Skin of body (tissue), 2 donors: ENCODE measurements around the gene TPST2. TPM values are rescaled to one million over a fixed set of nuclear protein-coding genes. Genes with fewer than 3 reads are reported as not detected.

Experiments used
- DNase-seq: peaks from one replicate; lab custom pipeline; 2025; lab: John Stamatoyannopoulos, UW
- total RNA-seq: library from RNA; depleted of rRNA; stranded (reverse); fragments of >200 nt; gene quantifications from one replicate; pipeline ENCODE4 v1.2.3, GENCODE V29; 2014

The TPST2 gene
- total RNA-seq, 1 donor from 2014 or later, result 12.9 TPM

DNA sequence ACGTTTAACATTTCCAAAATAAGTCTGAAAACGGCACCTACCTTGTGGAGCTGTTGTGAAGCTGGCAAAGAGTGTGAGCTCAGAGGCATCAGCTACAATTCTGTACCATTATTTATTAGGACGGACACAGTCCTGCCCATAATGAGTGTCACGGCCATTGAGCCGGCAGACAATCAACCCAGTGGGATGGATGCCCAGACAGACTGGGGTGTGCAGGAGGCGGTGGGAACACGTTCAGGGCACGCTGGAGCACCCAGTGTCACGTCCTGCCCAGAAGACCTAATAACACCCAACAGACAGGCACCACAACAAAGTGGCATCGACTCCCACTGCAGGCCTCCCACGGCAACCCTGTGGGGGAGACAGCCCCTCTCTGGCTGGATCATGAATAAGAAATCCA is 34.5 kb downstream of the TPST2 start:
- no peak for DNase-seq

DNA sequence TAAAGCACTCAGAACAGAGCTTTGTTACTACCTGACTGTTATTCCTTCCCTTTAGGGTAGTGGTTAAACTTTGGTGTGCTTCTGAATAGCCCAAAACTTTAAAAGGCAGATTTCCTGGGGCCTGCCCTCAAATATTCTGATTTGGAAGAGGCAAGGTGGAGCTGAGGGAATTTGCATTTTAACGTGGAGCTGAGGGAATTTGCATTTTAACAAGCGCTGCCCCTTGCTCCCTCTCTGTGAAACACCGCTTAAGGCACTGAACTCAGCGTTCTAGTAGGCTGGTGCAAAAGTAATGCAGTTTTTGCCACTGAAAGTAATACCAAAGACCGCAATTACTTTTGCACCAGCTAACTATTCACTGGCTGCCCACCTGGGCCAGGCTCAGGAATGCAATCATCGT is 35.0 kb downstream of the TPST2 start:
- DNase-seq, result no peak

DNA sequence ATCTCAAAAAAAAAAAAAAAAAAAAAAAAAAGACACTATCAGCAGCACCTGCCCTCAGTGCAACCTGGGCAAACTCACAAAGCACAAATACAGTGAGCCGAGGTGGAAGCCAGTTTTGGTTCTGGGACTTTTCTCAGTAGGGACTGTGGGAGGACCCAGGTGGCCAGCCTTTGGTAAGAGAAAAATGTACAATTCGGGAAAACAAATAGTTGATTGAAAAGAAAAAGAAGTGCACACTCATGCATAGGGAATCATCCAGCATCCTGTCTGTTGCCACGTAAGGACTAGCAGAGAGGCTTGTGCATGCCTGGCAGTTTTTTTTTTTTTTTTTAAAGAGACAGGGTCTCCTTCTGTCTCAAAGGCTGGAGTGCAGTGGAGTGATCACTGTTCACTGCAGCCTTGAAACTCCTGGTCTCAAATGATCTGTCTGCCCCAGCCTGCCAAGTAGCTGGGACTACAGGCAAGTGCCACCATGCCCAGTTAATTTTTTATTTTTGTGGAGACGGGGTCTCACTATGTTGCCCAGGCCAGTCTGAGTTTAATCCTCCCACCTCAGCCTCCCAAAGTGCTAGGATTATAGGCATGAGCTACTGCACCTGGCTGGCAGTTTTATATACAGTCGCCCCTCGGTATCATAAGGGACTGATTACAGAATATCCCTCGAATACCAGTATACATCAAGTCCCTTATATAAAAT is 36.7 kb downstream of the TPST2 start:
- no peak for DNase-seq

DNA sequence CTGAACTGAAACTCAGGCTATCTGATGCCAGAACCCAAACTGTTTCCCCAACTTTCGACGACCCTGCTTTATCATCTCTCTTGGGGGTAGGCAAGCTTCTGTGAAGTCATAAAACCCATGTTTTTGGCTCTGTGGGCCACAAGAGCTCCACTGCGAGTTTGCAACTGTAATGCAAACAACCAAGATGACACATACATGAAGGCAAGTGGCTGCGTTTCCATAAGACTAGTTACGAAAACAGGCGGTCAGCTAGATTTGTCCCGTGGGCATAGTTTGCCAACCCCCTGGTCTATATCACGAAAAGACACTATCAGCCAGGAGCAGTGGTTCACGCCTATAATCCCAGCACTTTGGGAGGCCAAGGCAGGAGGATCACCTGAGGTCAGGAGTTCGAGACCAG is 37.5 kb downstream of the TPST2 start:
- DNase-seq, result no peak

DNA sequence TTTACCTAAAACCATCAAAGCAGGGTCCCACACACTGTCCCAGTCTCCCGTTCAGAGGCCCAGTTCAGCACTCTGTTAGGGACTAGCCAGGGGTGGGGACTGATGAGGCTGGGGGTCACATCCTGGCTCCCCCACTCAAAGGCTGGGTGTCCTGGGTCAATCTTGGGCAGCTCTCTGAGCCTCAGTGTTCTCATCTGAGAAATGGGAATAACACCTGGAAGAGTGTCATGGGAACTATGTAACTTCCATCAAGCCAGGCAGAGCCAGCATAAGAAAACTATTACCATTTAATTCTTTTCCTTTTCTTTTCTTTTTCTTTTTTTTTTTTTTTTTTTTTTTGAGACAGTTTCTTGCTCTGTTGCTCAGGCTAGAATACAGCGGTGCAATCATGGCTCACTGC is 38.4 kb downstream of the TPST2 start:
- DNase-seq, result no peak

DNA sequence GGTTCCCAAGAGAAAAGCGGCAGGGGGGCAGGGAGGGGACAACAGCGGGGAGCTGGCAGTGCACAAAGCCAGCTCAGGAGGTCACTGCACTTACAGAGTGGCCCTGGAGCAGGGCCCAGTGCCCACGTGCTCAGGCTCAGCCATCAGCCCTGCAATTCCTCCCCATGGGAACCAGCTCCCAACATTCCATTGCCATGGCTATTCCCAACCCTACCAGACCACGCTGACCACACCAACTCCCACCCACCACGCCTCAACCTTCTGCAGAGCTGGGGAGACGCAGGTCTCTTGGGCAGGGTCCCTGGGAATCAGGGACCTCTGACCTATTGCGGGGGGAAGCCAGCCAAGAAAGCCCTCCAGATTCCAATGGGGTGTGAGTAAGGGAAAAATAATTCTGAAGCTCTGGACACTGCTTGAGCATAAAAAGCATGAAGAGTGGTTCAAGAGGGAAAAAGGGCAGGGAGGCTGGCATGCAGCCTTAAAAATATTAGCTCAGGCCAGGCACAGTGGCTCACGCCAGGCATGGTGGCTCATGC is 39.4 kb downstream of the TPST2 start:
- peak; percentile 8 for DNase-seq

DNA sequence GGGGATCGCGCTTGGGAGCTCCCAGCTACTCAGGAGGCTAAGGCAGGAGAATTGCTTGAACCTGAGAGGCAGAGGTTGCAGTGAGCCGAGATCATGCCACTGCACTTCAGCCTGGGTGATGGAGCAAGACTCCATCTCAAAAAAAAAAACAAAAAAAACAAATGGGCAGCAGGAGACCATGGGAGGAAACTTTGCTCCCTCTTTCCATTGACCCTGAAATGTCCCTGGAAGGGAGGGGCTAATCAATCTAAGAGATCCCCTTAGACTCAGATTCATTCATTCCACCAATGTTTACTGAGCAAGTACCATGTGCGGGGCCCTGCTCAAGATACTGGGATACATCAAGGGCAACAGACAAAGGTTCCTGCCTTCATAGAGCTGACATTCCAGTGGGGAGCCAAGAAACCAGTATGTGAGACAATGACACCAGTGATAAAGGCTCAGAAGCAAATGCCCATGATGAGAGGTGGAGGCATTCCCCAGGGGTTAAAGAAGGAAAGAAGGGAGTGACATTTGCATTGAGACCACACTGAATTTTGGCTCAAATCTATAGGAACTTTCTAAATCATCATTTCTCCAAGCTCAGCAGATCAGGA is 39.9 kb downstream of the TPST2 start:
- DNase-seq, result no peak

DNA sequence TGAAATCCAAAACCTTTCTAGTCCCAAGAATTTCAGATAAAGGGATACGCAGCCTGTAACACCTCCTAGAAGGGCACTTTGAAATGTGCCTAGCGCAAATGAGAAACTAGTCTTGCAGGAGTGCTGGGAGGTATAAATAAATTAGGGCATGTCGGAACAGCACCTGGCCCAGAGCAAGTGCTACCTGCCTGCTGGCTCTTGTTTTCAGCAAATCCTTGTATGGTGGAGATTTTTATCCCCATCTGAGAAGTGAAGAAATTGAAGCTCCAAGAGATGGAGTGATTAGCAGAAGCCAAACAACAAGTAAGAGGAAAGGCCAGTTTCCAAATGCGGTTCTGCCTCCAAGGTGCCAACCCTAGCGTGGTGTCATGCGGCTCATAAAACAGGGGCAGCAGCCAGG is 40.9 kb downstream of the TPST2 start:
- DNase-seq, result no peak

DNA sequence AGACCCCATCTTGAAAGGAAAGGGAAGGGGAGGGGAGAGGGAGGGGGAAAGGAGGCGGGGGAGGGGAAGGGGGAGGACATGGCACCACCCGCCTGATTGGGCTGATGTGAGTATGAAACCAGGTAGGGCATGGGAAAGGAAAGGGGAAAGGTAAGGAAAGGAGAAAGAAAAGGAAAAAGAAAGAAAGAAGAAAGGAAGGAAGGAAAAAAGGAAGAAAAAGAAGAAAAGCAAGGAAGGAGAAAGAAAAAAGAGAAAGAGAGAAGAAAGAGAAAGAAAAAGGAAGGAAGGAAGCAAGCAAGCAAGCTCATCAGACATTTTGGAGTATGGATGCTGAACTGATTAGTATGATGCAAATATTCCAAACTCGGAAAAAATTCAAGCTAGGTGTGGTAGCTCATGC is 41.6 kb downstream of the TPST2 start:
- no peak for DNase-seq

DNA sequence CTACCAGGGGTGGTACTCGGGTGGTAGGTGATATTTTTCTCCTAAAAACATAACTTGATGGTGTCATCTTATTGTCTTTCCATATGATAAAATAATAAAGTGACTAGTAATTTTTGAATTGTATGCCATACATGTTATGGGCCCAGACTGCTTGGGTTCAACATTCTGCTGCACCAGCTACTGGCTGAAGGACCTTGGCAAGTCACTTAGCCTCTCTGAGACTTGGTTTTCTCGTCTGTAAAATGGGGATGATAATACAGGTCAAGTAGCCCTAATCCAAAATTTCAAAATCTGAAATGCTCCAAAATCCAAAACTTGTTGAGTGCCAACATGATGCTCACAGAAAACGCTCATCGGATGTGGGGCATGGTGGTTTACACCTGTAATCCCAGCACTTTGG is 42.1 kb downstream of the TPST2 start:
- DNase-seq, result no peak

DNA sequence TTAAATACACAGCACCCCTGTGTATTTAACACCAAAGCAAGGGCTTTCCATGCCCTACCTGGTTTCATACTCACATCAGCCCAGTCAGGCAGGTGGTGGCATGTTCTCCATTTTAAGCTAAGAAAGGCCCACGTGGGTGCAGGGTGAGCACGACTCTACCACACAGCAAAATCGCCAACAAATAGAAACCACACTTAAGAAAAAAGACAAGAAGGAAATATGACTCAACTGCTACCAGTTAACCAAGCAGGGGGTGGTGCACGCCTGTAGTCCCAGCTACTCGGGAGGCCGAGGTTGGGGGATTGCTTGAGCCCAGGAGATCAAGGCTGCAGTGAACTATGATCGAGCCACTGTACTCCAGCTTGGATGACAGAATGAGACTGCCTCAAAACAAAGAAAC is 42.5 kb downstream of the TPST2 start:
- no peak for DNase-seq

DNA sequence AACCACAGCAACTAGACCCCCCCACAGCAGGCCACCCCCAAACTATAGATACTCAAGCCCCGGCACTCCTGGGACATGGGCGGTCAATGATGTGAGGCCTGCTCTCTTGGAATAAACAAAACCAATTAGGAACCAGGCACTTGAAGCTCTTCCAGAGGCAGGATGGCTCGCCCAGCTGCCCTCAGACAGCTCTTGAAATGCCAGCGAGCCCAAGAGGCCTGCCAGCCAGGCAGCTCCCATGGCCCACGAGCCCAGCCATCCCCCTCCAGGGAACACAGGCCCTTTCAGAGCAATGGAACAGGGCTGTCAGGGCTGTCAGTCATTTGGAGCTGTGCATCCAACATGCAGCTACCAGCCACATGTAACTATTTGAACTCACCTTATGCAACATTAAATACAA is 43.6 kb downstream of the TPST2 start:
- DNase-seq, result no peak

DNA sequence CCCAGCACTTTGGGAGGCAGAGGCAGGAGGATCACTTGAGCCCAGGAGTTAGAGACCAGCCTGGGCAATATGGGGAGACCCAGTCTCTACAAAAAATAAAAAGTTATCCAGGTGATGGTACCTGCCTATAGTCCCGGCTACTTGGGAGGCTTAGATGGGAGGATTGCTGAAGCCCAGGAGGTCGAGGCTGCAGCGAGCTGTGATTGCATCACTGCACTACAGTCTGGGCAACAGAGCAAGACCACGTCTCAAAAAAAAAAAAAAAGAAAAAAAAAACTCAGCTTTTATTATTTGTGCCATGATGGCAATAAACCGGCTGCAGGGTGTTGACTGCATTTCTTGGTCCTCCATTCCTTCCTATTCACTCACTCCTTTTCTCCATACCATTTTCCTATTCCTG is 44.1 kb downstream of the TPST2 start:
- DNase-seq, result no peak

DNA sequence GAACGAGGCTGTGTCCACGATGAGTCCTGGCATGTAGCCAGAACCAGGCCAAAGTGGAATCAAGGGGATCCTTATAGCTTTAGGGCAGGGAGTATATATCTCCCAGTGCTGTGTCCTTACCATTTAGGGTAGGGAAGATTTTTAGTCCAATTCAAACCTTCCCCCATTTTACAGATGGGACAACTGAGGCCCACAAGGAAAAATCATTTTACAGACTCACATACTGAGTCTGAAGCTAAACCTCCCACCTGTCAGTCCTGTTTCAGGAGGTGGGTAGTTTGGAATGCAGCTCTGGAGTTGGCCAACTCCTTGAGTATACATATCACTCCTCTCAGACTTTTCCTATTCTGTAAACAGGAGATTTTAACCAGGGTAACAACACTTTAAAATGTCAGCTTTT is 44.5 kb downstream of the TPST2 start:
- DNase-seq, result no peak

DNA sequence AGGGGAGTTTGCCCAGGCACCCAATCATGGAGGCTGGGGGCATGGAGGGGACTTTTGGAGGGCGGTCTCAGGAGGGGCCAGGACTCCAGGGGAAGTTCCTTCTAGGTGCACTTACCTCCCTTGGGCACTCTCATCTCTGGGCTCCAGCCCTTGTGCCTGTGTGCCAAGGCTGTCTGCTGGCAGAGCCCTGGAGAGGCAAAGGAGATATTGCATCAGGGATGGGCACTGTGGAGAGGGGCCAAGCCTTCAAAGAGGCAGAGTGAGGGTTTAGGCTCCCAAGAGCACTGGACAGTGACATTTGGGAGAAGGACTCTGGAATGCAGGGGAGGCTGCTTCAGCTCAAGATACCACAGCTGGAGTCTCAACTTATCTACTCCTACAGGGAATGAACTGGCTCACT is 45.4 kb downstream of the TPST2 start:
- DNase-seq, result no peak

DNA sequence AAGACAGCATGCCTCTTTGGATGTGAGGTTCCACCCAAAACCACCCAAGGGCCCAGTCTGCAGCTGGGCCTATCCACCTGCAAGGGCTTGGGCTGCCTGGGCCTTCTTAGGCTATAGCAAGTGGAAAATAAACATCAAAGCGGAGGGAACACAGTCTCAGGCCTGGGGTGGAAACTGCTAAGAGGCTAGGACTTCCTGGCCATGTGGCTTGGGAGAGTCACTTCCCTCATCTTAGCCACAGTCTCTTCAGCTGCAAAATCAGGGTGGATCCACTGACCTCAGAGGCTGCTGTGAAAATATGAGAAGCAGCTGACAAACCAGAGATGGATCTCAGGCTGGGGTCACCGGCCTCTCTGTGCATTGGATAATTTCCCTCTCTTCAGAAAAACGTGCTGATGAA is 47.1 kb downstream of the TPST2 start:
- DNase-seq, result no peak

DNA sequence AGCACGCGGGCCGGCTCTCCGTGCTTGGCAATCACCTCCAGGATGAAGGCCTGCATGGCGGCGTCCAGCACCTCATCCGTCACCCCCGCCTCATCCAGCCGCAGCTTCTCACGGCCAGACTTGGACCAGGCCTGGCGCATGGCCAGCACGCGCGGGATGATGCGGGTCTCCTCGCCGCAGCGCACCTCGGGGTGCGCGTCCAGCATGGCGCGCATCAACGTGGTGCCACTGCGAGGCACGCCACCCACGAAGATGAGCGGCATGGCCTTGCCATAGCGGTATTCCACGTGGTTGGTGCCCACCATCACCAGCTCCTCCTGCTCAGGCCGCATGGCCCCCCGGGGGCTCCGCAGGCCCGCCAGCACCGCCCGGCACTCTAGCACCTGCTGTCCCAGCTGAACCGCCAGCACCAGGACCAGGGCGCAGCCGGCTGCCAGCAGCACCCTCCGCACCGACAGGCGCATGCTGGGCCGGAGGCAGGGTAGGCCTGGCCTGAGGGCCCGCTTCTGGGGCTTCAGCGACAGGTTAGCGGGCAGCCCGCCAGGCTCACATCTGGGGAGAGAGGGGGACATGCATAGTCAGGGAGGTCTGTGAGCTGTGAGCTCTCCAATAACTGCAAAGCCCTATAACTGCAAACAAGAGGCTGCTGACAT is 48.6 kb downstream of the TPST2 start:
- no peak for DNase-seq

DNA sequence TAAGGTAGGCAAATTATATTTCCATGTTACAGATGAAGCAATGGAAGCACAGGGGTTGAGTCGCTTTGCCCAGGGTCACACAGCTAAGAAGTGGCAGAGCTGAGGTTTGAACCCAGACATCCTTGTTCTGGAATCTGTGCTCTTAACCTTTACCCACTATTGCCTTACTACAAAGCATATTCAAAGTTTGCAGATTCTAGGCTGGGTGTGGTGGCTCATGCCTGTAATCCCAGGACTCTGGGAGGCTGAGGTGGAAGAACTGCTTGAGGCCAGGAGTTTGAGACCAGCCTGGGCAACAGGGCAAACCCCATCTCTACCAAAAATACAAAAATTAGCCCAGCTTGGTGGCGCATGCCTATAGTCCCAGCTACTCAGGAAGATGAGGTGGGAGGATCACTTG is 49.8 kb downstream of the TPST2 start:
- DNase-seq, result no peak

DNA sequence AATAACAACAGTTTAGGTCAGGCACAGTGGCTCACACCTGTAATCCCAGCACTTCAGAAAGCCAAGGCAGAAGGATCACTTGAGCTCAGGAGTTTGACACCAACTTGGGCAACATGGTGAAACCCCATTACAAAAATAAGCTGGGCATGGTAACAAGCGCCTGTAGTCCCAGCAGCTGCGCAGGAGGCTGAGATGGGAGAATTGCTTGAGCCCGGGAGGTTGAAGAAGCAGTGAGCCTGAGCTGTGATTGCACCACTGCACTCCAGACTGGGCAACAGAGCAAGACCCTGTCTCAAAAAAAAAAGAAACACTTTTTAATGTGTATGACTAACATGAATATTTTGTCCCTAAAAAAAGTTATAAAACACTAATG is 53.2 kb downstream of the TPST2 start:
- no peak for DNase-seq

DNA sequence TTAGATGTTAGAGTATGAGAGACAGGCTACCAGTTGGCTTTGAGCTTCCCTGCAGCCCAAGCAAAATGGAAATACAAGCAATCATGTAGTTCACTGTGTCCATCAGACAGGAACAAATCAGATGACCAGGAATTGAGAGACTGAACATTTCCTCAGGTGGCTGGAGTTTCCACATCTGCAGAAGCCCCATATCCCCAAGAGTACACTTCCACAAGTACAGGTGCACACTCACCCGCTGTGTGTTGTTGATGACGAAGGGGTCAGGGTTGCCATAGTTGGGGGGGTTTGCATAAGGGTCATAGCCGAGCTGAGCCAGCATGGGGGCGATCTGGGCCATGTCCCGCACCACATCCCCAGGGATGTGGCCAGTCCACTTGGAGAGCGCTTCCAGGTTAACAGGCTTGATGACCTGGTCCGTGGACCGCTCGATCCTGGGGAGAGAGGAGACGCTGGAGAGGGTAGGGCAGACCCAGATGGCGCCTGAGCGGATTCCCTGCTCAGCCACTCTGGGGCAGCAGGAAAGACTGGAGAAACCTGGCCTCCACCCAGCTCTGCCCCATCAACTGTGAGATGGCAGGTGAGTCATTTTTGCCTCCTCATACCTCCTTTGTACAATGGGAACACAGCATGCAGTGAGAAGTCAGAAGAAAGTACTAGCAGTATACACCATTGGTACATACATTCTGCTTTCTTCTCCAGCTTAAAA is 53.7 kb downstream of the TPST2 start:
- no peak for DNase-seq

DNA sequence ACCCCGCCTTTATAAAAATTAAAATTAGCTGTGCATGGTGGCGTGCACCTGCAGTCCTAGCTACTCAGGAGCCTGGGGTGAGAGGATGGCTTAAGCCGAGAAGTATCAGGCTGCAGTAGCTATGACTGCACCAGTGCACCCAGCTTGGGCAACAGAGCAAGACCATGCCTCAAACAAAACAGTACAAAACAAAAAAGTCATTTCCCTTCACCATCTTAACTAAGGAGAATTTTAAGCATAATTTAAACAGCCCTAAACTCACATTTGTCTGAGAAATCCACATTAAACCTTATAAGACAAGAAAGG is 54.4 kb downstream of the TPST2 start:
- DNase-seq, result no peak

DNA sequence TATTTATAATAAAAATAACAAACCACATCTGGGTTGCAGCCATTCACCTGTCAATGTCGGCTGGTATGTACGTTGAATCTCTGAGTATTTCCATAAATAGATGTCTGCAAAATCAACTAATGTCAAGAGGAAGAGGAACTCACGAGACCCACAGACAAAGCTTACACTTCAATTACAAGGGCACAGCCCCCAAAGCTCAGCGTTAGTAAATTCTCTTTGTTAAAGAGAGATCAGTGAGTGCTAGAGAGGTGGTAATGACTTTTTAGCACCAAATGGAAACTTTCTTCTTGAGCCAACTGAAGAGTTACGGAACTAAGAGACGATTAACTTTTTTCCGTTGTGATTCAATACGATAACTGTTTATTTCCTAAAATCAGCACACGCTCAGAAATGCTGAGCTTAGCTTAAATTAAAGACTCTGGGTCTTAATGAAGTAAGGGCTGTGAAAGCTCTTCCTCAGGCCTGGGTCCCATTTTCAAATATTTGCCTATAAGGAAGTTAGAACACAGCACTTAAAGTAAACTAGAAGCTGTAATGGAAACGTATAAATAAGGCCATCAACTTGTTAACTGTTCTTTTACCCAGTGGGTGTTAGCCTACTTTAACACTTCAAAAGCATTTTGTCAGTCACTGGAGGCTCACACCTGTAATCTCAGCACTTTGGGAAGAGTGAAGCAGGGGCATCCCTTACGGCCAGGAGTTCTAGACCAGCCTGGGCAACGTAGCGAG is 54.9 kb downstream of the TPST2 start:
- DNase-seq, result no peak
